GM12872 (cell line): Measurements from ENCODE around the gene TMEM183A.

Experiments
- TF ChIP-seq, protein P1 (sequence below): IDR thresholded peaks from 3 replicates; pipeline ENCODE4 v1.5.1; 2011; ENCODE audit warnings: low read depth, mild to moderate bottlenecking, low read length, moderate library complexity; ENCODE audit not compliant: insufficient read depth

TMEM183A gene

DNA sequence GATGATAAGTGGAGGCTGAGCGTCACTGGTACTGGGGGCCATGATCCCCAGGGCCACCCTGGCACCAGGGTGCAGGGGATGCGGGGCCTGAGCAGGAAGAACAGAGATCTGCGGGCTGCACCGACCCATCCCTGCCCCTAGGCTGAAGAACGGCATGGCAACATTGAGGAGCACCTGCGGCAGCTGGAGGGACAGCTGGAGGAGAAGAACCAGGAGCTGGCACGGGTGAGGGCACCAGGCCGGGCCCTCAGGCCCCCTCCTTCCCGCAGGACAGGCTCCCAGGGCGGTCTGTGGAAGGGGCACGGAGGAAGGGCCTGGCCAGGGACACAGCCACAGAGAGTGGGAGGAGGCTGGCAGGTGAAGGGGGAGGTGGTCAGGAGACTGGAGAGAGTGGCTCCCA, 40.9 kb downstream of the TMEM183A start:
- TF ChIP-seq, protein P1, sequence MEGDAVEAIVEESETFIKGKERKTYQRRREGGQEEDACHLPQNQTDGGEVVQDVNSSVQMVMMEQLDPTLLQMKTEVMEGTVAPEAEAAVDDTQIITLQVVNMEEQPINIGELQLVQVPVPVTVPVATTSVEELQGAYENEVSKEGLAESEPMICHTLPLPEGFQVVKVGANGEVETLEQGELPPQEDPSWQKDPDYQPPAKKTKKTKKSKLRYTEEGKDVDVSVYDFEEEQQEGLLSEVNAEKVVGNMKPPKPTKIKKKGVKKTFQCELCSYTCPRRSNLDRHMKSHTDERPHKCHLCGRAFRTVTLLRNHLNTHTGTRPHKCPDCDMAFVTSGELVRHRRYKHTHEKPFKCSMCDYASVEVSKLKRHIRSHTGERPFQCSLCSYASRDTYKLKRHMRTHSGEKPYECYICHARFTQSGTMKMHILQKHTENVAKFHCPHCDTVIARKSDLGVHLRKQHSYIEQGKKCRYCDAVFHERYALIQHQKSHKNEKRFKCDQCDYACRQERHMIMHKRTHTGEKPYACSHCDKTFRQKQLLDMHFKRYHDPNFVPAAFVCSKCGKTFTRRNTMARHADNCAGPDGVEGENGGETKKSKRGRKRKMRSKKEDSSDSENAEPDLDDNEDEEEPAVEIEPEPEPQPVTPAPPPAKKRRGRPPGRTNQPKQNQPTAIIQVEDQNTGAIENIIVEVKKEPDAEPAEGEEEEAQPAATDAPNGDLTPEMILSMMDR = no peak

DNA sequence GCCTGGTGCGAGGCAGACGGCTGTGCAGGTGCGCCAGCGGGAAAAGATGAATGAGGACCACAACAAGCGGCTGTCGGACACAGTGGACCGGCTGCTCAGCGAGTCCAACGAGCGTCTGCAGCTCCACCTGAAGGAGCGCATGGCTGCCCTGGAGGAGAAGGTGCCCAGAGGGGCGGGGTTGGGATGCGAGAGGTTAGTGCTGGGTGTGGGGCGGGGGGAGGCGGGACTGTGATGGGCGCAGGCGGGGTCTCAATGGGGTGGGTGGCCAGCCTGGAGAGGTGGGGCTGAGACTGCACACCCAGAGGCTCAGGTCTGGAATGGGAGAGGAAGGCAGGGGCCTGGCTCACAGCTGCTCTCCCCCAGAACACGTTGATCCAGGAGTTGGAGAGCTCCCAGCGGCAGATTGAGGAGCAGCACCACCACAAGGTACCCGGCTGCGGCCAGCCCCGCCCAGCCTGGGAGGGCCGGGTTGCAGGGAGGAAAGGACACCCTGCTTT, 41.4 kb downstream of the TMEM183A start:
- TF ChIP-seq, protein P1 = no peak

DNA sequence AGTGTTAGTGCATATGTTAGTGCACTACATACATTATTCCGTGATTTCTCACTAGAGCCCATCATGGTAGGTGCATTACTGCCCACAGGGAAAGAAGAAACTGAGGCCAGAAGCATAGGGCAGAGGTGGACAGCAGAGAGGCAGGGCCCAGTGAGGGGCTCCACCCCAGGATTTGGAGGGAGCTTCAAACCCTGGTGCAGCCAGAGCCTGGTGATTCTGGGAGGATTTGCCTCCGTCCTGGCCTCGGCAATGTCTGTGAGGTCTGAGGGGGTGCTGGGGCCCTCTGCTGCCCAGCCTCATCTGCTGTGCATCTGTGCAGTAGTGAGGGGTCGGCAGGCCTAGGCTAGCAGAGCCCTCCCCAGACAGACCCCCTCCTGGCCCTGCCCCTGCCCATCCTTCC, 41.9 kb downstream of the TMEM183A start:
- TF ChIP-seq, protein P1 = no peak

DNA sequence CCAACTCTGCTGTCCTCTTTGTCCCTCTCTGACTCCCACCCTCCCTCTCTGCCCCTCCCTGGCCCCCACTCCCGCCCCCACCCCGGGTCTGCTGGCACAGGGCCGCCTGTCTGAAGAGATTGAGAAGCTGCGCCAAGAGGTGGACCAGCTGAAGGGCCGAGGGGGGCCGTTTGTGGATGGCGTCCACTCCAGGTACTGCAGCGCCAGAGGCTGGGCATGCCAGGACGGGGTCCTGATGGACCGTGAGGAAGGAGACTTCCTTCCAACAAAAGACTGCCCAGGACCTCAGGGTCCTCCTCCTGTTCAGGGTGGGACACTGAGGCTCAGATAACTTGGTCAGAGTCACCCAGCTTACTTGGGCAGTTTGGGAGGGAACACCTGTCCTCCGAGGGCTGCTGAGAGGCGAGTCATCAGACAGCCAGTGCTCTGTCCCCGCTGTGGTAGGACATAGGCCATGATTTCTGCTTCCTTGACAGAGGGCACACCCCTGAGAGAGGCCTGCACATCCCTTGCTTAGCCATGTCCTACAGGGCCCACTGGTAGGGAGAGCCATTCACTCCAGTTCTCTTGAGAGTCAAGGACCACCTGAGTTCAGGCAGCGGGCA, 42.5 kb downstream of the TMEM183A start:
- TF ChIP-seq, protein P1 = no peak

DNA sequence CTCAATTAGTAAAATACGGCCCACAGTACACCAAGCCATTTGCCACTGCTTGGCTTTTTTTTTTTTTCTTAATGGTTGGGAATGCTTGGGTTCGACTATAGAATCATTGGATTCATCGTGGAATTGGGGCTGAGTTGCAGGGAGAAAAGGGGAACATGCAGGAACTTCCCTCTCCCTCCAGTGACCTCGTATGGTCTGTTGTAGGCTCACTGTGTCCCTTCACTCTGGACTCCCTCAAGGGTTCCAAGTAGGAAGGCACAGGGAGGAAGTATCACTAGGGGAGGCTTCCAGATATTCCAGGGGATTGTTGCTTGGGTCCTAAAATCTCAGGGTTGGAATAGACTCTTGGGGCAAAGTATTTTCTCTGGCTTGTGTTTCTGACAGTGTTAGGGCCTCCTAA, 43.7 kb downstream of the TMEM183A start:
- TF ChIP-seq, protein P1 = no peak

DNA sequence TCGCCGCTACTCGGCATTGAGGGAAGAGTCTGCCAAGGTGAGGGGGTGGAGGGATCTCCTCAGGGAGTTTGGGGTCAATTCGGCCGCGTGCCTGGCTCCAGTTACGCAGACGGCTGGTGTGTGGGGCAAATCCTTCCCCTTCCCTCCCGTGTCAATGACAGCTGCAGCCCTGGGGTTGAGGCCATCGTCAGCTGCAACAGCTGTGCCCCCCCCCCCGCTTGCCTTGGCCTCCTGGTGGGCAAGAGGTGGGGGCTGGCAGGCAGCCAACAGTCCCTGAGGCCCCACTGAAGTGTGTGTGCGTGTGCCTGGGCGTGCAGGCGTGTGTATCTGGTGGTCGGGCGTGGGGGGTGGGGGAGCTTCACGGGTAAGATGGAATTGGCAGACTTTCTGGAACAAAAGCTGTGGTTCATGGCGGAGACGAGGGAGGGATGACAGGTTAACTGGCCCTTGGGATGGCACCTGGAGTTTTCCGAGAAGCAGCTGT, 44.7 kb downstream of the TMEM183A start:
- TF ChIP-seq, protein P1 = no peak

DNA sequence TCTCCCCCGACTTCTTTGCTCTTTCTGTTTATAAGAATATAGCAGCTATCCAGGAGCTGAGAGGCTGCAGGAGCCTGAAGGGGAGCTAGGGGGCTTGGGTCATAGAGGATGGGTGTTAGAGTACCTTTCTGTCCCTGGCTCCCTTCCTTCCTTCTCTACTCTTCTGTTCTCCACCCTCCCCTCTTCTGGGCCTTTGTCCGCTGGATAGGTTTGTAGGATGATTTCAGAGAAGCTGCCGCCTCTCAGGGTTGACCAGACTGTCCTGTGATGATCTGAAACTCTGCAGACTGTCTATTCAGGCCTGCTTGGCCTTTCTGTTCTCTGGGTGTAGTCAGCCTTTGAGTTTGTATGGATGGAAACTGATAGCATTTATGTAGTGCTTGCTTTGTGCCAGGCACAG, 45.4 kb downstream of the TMEM183A start:
- TF ChIP-seq, protein P1 = no peak
